Sigmoid colon (tissue), 4 donors: ENCODE measurements around the gene TBC1D13.

Source experiments
- EP300 ChIP-seq, 4 donors: sonication (generic); formaldehyde crosslinking; IDR thresholded peaks; one replicate each; pipeline ENCODE4 v1.6.1; 2017; ENCODE audit warnings: antibody characterized with exemption in 4 of 4
- POLR2A ChIP-seq, 2 donors: fragments of 450-650 bp; IDR thresholded peaks; one replicate each; pipeline ENCODE4 v1.6.1; 2016; ENCODE audit warnings: antibody characterized with exemption in 2 of 2, mild to moderate bottlenecking in 2 of 2, moderate library complexity in 2 of 2
- POLR2AphosphoS5 ChIP-seq, 4 donors: sonication (generic); formaldehyde crosslinking; IDR thresholded peaks; one replicate each; pipeline ENCODE4 v1.6.1; 2017; ENCODE audit warnings: antibody characterized with exemption in 4 of 4
- TF ChIP-seq, protein P1 (sequence below), 4 experiments: fragments of 450-650 bp in 3 of 4; fragments of 200-600 bp in 1 of 4; IDR thresholded peaks; one replicate each; pipeline ENCODE4 v1.5.1; 2016 to 2019; ENCODE audit warnings: antibody characterized with exemption in 4 of 4, mild to moderate bottlenecking in 3 of 4, moderate library complexity in 2 of 4

DNA sequence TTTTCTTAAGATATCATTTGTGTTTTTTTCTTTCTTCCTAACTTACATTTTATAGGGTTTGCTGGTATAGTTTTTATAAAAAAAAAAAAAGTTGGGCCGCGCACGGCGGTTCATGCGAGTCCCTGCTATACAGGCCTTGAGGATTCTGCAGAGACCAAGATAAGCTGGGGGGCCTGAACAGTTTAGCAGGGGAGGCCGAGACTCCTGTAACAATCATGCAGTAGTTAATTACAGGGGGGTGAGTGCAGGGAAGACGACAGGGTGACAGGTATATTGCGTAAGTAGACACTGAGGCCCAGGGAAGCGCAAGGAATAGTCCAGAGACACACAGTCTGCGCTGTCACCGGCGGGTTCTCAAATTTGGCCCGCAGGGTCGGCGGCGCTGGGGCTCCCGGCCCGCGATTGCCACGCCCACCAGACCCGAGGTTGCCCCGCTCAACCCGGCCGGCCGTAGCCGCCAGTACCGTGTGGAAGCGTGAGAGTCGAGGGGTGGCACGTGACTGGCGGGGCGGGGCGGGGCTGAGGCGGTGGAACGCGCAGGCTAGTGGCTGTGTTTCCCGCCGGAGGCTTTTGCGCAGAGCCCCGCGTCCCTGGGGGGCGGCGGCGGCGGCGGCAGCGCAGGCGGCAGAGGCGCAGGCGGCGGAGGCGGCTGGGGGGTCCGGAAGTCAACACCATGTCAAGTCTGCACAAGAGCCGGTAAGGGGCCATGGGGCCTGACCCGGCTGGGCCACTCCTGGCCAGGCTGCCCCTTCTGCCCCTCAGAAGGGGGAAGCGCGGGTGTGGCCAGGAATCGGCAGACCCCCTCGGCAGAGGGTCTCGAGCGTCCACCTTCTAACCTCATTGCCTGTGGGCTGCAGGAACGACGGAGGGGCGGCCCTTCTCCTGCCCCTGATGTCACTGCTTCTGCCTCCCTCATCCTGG lies at the start of gene TBC1D13:
- TF ChIP-seq POLR2AphosphoS5 (IDR thresholded peaks at IDR 0.05): peak; percentile 39 to 78 (median 74)
- TF ChIP-seq, protein P1, sequence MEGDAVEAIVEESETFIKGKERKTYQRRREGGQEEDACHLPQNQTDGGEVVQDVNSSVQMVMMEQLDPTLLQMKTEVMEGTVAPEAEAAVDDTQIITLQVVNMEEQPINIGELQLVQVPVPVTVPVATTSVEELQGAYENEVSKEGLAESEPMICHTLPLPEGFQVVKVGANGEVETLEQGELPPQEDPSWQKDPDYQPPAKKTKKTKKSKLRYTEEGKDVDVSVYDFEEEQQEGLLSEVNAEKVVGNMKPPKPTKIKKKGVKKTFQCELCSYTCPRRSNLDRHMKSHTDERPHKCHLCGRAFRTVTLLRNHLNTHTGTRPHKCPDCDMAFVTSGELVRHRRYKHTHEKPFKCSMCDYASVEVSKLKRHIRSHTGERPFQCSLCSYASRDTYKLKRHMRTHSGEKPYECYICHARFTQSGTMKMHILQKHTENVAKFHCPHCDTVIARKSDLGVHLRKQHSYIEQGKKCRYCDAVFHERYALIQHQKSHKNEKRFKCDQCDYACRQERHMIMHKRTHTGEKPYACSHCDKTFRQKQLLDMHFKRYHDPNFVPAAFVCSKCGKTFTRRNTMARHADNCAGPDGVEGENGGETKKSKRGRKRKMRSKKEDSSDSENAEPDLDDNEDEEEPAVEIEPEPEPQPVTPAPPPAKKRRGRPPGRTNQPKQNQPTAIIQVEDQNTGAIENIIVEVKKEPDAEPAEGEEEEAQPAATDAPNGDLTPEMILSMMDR (IDR thresholded peaks at IDR 0.05): no peak
- peak; percentile 18 to 31 for TF ChIP-seq POLR2A (IDR thresholded peaks at IDR 0.05)
- TF ChIP-seq EP300 (IDR thresholded peaks at IDR 0.05): peak in 2 of 4 donors; percentile 12 to 33
